Muscle of leg (tissue), 11 donors: ENCODE results near the gene TTC28. TPM values are rescaled to one million over a fixed set of nuclear protein-coding genes. Genes with fewer than 3 reads are reported as not detected.

Source experiments
- DNase-seq: peaks from one replicate; pipeline ENCODE4 v3.0.0; 2013
- H3K27ac ChIP-seq: one replicate; pipeline ENCODE4 v1.5.1; 2013; ENCODE audit warnings: mild to moderate bottlenecking, low read length, control low read depth
- H3K27me3 ChIP-seq: one replicate; pipeline ENCODE4 v1.6.1; 2013; ENCODE audit warnings: low read length; ENCODE audit not compliant: control insufficient read depth, insufficient read depth
- H3K36me3 ChIP-seq: one replicate; pipeline ENCODE4 v1.6.1; 2013; ENCODE audit warnings: low read length; ENCODE audit not compliant: control insufficient read depth, insufficient read depth
- H3K4me1 ChIP-seq: one replicate; pipeline ENCODE4 v1.6.1; 2013; ENCODE audit warnings: low read length; ENCODE audit not compliant: control insufficient read depth, insufficient read depth
- H3K4me3 ChIP-seq: one replicate; pipeline ENCODE4 v1.5.1; 2013; ENCODE audit warnings: low read length, control low read depth
- H3K9me3 ChIP-seq: replicated peaks from 2 replicates; pipeline ENCODE4 v1.6.1; 2013; ENCODE audit warnings: low read depth, low read length; ENCODE audit not compliant: control insufficient read depth
- WGBS: methylation state at CpG from one replicate; pipeline ENCODE4 v1.1.5; 2013; ENCODE audit warnings: missing lambda C conversion rate; ENCODE audit not compliant: insufficient coverage; 5-methylcytosine and 5-hydroxymethylcytosine counted together
- polyA plus RNA-seq, 8 donors: library from polyadenylated mRNA; unstranded; fragments of 120-200 nt; gene quantifications; one replicate each; pipeline versions ENCODE4 v1.2.1 to v1.2.3, GENCODE V29; 2013; ENCODE audit warnings: inconsistent platforms in 1 of 8, low replicate concordance in 1 of 8; ENCODE audit not compliant: insufficient read length in 8 of 8, insufficient read depth in 1 of 8
- total RNA-seq: library from RNA; stranded (reverse); fragments of 120-200 nt; gene quantifications from one replicate; pipeline ENCODE4 v1.2.4, GENCODE V29; 2013

The TTC28 gene
- total and polyA plus RNA-seq, 9 donors: 17.9 to 31.8 (median 24.9) TPM

DNA sequence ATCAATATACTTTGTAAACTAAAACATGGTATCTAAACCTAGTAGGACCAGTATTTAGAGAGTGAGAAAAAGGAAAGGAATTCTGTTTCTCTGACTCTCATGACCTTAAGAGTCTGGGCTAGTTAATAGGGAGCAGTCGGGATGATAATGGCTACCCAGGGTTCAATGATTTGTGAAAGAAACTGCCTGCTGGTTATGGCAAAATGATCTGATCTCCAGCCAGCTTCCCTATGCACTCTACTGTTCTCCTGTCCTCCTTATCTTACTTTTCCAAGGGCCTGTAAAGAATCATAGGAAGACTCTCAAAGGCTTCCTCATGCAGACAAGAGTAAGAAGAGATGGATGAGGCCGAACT, 567.5 kb downstream of the TTC28 start:
- Histone ChIP-seq H3K27ac (no peak overlapping the region), H3K9me3 (no peaks in the 10 kb centered on the region), H3K4me3 (no peak overlapping the region), H3K36me3 (peaks cover 10% of the 10 kb centered on the region), H3K27me3 (no peaks in the 10 kb centered on the region), H3K4me1 (peaks cover 22% of the 10 kb centered on the region)
- DNase-seq: no peak
- WGBS: 71% methylated on average over 1 of the region's 2 CpGs

DNA sequence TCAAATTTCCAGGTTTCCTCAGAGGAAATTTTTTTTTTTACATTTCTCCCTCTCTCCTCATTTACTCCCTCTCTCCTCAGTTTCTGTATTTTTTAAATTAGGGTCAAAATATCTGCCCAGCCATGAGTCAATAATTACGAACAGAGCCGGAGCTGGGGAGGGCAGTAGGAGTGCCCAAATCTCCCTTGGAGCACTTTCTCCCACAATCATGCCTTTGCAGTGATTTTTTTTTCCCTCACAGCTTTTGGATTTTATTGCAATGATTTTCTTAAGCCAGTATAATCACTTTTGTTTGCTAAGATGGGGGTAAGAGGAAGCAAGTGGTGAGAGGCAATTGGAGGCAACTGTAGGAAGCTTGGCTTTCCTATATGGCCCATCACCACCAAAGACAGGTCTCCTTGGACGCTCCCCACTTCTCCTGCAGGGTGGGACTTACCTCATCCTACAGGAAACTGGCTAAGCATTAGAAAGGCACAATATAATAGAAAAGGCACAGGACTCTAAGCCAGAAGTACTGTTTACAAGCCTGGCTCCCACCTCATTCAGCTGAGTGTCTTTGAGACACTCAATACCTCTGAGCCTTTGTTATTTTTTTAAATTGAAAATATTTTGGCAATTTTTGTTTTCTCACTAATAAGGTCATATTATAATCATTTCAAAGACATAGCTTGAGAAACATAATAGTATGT, 568.0 kb downstream of the TTC28 start:
- Histone ChIP-seq H3K27me3 (no peaks in the 10 kb centered on the region), H3K27ac (no peak overlapping the region), H3K9me3 (no peaks in the 10 kb centered on the region), H3K4me1 (peaks cover 23% of the 10 kb centered on the region), H3K36me3 (peaks cover 12% of the 10 kb centered on the region), H3K4me3 (no peak overlapping the region)
- WGBS: no CpG with 5 or more reads among the region's 3 CpGs
- DNase-seq: no peak

DNA sequence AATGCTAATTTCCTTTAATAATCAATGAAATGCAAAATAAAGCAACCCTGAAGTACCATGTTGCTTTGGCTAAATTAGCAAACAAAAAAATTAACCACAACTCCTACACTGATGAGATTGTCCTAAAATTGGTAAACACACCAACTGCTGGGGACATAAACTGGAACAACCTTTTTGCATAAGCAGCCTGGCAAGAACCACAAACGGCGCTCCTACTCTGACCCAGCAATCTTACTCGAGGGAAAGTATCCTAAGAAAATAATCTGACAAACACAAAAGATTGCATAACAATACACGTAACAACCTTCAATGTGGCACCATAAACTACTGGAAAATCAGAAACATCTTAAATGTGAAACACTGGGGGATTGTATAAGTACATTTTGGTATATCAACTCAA, 570.8 kb downstream of the TTC28 start:
- H3K4me1 ChIP-seq: peaks cover 28% of the 10 kb centered on the region
- H3K27ac ChIP-seq: no peak overlapping the region
- H3K27me3 ChIP-seq: no peaks in the 10 kb centered on the region
- H3K9me3 ChIP-seq: no peaks in the 10 kb centered on the region
- WGBS: no CpG with 5 or more reads among the region's 4 CpGs
- no peak for DNase-seq
- H3K36me3 ChIP-seq: peaks cover 21% of the 10 kb centered on the region
- H3K4me3 ChIP-seq: no peak overlapping the region

DNA sequence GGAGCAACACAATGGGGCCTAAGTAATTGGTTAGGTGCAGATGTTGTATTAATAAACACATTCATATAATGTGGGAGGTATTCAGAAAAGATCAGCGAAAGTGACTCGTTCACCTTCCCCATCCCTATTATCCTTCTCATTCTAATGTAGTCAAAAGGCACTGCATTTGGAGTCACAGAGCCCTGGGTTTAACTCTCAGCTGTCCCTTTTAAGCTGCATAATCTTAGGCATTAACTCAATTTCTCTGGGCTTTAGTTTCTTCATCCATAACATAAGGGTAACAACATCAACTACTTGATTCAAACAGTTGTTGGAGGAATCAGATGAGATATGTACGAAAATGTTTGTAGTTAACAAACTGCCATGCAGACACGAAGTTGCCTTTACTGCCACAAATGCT, 573.0 kb downstream of the TTC28 start:
- Histone ChIP-seq H3K36me3 (peaks cover 27% of the 10 kb centered on the region), H3K27ac (no peak overlapping the region), H3K4me1 (peaks cover 21% of the 10 kb centered on the region), H3K27me3 (no peaks in the 10 kb centered on the region), H3K9me3 (no peaks in the 10 kb centered on the region), H3K4me3 (no peak overlapping the region)
- no CpG with 5 or more reads among the region's 4 CpGs for WGBS
- DNase-seq: peak; percentile 57

DNA sequence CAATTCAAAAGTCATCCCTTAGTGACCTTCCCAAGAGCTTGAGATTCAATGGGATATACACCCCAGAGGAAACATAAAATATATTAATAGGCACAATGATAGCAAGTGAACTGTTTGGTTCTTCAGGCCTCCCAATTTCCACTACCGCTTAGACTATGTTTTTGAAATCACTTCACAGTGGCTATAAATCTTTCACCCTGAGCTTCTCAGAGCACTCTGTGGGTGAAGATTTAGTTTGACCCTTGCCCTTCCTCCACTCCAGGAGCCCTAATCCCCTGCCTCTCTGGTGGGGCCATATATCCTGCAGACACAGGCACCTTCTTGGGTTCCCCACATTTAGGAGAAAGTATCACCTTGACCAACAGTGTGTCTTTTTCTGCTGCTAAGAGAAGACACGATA, 573.7 kb downstream of the TTC28 start:
- no CpG with 5 or more reads among the region's 2 CpGs for WGBS
- Histone ChIP-seq H3K9me3 (no peaks in the 10 kb centered on the region), H3K27me3 (no peaks in the 10 kb centered on the region), H3K4me1 (peaks cover 21% of the 10 kb centered on the region), H3K27ac (no peak overlapping the region), H3K36me3 (peaks cover 29% of the 10 kb centered on the region), H3K4me3 (no peak overlapping the region)
- no peak for DNase-seq

DNA sequence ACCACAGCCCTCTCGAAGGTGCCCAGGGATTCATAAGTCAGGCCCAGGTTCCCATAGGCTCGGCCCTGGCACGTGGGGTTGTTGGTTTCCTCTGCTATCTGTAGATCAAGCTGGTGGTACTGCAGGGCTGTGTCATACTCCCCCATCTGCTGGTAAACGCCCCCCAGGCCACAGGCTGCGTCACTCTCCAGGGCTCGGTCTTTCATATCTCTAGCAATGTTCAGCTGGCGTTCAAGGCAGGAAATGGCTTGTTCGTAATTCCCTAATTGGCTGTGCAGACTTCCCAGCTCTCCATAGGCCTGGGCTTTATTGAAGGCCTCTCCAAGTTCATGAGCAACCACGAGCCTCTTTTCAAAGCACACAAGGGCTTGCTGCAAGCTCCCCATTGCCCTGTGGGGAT, 574.2 kb downstream of the TTC28 start:
- WGBS: 37% methylated on average over 8 of the region's 9 CpGs
- peak; percentile 69 for DNase-seq
- no peak overlapping the region for H3K4me3 ChIP-seq
- H3K27ac ChIP-seq: no peak overlapping the region
- H3K9me3 ChIP-seq: no peaks in the 10 kb centered on the region
- no peaks in the 10 kb centered on the region for H3K27me3 ChIP-seq
- peaks cover 21% of the 10 kb centered on the region for H3K4me1 ChIP-seq
- peaks cover 31% of the 10 kb centered on the region for H3K36me3 ChIP-seq

DNA sequence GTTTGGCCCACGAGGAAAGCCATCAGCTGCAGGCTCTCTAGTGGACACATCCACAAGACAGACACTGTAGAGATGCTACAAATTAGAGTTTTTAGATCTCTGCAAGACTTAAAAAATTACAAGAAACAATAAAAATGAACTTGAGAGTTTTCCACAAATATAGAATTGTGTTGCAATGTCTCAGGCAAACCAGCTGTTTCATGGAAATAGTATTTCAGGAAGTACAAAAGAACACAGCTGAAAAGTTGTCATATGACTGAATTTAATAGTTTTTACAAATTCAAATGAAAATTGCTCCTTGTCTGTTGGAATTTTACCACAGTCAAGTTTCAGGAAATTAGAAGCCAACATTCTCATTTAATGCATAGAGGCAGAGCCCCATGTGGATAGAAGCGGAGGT, 576.0 kb downstream of the TTC28 start:
- H3K27ac ChIP-seq: no peak overlapping the region
- H3K27me3 ChIP-seq: no peaks in the 10 kb centered on the region
- peak; percentile 63 for DNase-seq
- peaks cover 21% of the 10 kb centered on the region for H3K4me1 ChIP-seq
- no peaks in the 10 kb centered on the region for H3K9me3 ChIP-seq
- no peak overlapping the region for H3K4me3 ChIP-seq
- no CpG with 5 or more reads among the region's 2 CpGs for WGBS
- peaks cover 37% of the 10 kb centered on the region for H3K36me3 ChIP-seq

DNA sequence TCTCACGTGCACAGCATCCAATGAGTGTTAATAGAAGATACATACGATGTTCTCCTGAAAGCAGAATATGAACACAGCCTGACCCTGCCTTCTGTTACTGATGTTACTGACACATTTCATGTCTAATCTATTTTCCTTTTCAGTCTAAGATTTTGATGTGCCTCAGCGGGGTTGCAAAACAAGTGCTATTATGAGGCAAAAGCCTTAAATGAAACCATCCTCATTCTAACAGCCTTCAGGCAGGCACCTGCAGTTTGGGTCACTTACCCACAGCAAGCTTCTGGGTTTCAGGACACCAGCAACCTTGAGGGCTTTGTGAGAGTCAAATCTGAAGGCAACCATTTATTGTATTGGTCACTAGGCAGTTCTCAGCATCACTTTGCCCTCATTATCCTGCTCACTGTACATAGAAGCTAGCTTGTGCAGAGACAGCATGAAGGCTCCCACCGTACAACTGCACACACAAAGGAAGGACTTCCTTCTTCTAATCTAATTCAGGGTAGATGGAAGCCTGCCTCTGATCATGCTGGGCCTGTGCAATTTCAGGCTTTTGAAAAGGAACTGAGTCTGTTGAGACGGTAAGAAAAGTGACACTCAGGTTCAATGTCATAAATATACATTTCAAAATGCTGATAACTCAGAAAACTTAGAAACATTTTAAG, 577.4 kb downstream of the TTC28 start:
- H3K27me3 ChIP-seq: no peaks in the 10 kb centered on the region
- H3K4me3 ChIP-seq: no peak overlapping the region
- no peaks in the 10 kb centered on the region for H3K9me3 ChIP-seq
- peak; percentile 15 for DNase-seq
- 80% methylated on average over 1 of the region's 5 CpGs for WGBS
- peaks cover 36% of the 10 kb centered on the region for H3K36me3 ChIP-seq
- peaks cover 19% of the 10 kb centered on the region for H3K4me1 ChIP-seq
- H3K27ac ChIP-seq: no peak overlapping the region

DNA sequence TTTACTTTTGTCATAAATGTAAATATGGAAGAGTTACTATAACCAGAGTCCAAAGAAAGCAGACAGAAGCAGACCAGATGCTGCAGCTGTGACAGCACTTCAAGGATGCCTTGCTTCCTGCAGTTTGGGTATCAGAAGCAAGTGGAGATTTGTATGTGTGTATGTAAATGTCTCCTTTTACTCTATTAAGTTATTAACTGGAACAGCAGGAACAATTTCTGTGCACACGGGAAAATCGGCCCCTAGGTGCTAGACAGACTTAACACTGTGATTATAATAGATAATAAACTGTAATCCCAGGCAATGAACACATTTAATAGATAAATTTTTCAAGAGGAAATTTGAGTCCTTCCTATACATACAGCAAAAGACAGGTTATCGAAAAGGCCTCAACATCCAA, 582.0 kb downstream of the TTC28 start:
- no peak for DNase-seq
- Histone ChIP-seq H3K4me3 (no peak overlapping the region), H3K4me1 (peaks cover 4% of the 10 kb centered on the region), H3K9me3 (no peaks in the 10 kb centered on the region), H3K36me3 (peaks cover 29% of the 10 kb centered on the region), H3K27me3 (no peaks in the 10 kb centered on the region), H3K27ac (no peak overlapping the region)
- WGBS: no CpG with 5 or more reads among the region's 3 CpGs

DNA sequence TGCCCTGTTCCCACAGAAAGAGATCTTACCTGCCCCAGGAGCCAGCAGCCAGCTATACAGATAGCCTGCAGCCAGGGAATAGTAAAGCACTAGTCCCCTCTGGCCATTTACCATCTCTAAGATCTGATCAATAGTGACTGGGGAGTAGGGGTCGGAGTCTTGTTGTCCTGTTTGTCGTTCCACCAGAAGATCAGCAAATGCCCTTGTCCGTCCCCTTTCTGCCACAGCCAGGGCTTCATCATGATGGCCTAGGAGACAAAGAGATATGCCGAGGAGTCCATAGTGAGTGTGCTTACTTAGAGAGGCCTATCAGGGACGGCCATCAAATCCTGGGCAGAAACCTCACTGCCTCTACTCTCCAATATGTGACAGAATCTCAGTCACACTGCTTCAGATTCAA, 583.5 kb downstream of the TTC28 start:
- no peaks in the 10 kb centered on the region for H3K9me3 ChIP-seq
- no peak overlapping the region for H3K27ac ChIP-seq
- WGBS: 83% methylated on average over 1 of the region's 5 CpGs
- no peak overlapping the region for H3K4me3 ChIP-seq
- peaks cover 4% of the 10 kb centered on the region for H3K4me1 ChIP-seq
- H3K36me3 ChIP-seq: peaks cover 36% of the 10 kb centered on the region
- DNase-seq: no peak
- no peaks in the 10 kb centered on the region for H3K27me3 ChIP-seq
